NCI-H187 (cell line): ENCODE results near the gene C16orf89.

Experiments
- DNase-seq, 2 experiments: peaks; one replicate each; lab custom pipeline; 2025; lab: John Stamatoyannopoulos, UW

Gene C16orf89

GRCh38 chr16:5028950-5029475, 36.7 kb downstream of the C16orf89 start:
- DNase-seq = no peak

- no peak for DNase-seq
Measured at GRCh38 chr16:5027575-5028235, 38.1 kb downstream of the C16orf89 start.

GRCh38 chr16:5027086-5027485, 38.7 kb downstream of the C16orf89 start:
- DNase-seq = no peak

DNA sequence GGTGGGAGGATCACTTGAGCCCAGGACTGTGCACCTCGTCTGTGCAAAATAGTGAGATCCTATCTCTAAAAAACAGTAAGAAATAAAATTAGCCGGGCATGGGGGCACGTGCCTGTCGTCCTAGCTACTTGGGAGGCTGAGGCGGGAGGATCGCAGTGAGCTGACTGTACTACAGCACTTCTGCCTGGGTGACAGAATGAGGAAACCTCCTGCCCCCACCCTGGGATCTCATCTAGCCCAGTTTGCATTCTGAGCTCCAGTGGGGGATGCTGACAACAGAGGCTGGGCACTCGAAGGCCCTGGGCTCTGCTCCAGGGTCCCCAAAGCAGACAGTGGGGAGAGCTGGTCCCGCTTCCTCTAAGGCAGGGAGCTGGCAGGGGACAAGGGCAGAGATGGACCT, 39.1 kb downstream of the C16orf89 start:
- DNase-seq = no peak

DNA sequence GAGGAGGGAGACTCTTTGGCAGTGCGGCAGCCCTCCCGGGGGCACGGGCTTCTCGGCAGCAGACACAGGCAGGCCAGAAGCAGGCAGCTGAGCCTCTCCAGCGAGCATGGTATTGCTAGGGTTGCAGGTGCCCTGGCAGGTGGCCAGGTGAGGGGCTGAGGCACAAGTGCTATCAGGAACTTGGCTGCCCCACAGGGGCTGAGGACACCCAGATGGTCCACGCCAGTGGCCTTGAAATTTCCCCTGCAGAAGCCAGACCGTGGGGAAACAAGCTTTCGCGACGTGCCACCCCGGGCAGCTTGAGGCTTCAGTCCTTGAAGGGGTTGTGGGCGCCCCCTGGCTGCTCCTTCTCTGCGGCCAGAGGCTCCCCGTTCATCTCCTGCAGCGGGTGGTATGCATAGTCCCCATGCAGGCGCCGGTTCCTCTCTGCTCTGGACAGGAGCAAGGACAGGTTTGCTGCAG, 40.6 kb downstream of the C16orf89 start:
- no peak for DNase-seq

DNA sequence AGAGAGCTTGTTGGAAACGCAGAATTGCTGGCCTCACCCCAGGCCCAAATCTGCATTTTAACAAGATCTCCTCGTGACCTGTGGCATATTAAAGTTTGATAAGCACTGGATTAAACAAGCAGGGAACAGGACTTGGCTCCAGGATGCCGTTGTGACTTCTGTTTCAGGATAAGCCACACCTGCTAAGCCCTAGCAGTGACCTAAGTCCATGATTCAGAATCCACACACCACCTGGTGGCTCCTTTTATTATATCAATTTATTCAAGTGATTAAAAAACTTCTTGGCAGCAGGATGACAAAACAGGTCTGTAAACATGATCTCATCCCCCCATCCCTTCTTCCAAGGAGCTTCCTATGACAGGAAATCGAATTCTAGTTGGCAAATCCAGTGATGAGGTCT, 41.1 kb downstream of the C16orf89 start:
- no peak for DNase-seq

GRCh38 chr16:5022521-5022920, 43.2 kb downstream of the C16orf89 start:
- no peak for DNase-seq

DNA sequence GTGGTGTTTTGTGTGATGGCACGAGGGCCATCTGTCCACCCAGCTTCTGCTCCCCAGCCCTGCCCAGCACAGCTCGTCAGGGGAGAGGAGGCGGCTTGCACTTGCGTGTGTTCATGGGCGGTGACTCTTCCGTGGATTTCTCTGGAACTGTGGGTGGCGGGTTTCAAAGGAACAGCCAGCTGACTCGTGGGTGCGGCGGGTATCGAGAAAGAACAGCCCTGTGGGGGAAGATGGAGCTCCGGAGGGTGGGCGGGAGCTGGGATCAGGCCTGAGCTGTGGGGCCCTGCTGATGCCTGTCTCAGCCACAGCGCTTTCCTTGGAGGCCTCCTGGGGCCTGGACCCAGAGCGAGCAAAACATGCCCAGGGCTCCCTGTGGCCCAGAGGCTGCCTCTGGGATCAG, 45.2 kb downstream of the C16orf89 start:
- DNase-seq = no peak

DNA sequence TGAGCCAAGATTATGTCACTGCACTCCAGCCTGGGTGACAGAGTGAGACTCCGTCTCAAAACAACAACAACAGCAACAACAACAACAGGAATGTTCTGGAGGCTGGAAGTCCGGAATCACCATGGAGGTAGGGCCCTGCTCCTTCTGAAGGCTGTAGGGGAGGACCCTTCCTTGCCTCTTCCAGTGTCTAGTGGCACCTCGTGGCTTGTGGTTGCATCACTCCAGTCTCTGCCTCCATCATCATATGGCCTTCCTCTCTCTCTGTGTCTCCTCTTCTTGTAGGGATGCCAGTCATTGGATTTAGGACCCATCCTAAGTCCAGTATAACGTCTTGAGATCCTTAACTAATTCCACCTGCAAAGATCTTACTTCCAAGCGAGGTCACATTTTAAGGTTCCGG, 46.0 kb downstream of the C16orf89 start:
- DNase-seq = no peak

GRCh38 chr16:5018793-5019192, 47.0 kb downstream of the C16orf89 start:
- DNase-seq = no peak

- no peak for DNase-seq
Measured at GRCh38 chr16:5017678-5017969, 48.1 kb downstream of the C16orf89 start.

DNA sequence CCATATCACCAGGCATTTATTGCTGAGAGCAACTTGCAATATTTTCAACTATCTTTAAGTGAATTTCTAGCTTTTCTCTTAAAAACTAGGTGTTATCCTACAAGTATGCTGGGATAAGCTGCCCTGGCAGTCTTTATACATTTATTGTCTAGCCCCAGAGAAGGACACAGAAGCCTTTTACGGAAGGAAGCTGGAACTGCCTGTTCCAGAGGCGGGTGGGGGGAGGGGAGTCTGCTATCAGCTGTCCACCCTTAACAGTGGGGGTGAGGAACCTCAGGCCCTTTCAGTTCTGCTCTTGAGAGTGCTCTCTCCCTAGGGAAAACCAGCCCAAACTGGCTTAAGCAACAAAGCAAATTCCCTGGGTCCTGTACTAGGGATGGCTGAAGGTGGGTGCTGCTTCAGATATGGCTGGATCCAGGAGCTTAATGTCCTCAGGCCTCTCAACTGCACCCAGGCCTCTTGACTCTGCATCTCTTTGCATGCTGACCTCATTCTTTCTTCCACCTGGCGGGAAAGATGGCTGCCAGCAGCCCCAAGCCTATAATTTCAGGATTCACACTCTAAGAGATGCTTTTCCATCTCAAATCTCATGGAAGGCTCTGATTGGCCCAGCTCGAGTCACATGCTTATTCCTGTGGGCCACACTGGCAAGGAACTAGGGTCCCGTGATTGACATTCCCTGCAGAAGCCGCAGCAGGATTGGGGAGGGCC, 48.6 kb downstream of the C16orf89 start:
- no peak for DNase-seq

GRCh38 chr16:5015887-5016286, 49.9 kb downstream of the C16orf89 start:
- DNase-seq = no peak

GRCh38 chr16:5015351-5015750, 50.4 kb downstream of the C16orf89 start:
- no peak for DNase-seq

DNA sequence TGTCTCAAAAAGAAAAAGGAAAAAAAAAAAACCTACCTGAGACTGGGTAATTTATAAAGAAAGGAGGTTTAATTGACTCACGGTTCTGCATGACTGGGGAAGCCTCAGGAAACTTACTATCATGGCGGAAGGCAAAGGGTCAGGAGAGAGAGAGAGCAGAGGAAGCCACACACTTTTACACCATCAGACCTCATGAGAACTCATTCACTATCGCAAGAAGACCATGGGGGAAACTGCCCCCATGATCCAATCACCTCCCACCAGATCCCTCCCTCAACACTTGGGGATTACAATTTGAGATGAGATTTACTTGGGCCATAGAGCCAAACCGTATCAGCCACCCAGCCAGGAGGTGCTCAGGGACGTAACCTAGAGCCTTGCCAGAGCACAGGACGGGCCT, 52.9 kb downstream of the C16orf89 start:
- no peak for DNase-seq

- DNase-seq = no peak
Measured at GRCh38 chr16:5011637-5012036, 54.1 kb downstream of the C16orf89 start.

GRCh38 chr16:5010576-5011329, 55.0 kb downstream of the C16orf89 start:
- DNase-seq = no peak

- DNase-seq = no peak
Measured at GRCh38 chr16:5008311-5008731, 57.4 kb downstream of the C16orf89 start.

GRCh38 chr16:5007256-5007655, 58.5 kb downstream of the C16orf89 start:
- no peak for DNase-seq

- no peak for DNase-seq
Measured at GRCh38 chr16:5006348-5007193, 59.2 kb downstream of the C16orf89 start.

GRCh38 chr16:5005916-5006315, 59.8 kb downstream of the C16orf89 start:
- DNase-seq = no peak

DNA sequence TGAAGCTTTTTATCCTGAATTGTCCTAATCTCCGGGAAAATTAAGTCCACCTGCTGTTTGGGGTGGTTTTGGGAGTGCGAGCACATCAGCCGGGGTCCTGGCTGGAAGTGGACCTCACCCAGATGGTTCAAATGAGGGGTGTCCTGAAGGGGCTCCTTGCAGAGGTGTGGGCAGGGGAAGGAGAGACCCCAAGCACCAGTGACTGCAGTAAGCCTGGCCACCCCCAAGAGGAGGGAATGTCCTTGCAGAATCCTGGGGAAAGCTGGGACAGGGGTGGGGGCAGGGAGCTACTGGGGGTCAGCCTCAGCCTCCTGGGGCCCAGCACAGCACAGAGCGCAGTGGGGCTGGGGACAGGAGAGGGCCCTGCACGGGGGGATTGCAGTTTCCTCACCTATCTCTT, 61.4 kb downstream of the C16orf89 start:
- DNase-seq = no peak
